GM12878 (cell line): Measurements from ENCODE around the gene HSPA12A. TPM values are rescaled to one million over a fixed set of nuclear protein-coding genes. Genes with fewer than 3 reads are reported as not detected.

Experiments
- ATAC-seq: fragments of 200-7000 bp; cut with Tn5 transposase; 3 replicates; pipeline ENCODE4 v1.9.1; 2020; ENCODE audit warnings: mild to moderate bottlenecking, moderate library complexity
- BruUV-seq: library from RNA; stranded (reverse); fragments of 400-500 nt; replicated peaks from 2 replicates; lab custom pipeline; 2021; lab: Mats Ljungman, UMichigan
- CTCF ChIA-PET: fragments of 300-600 bp; sonication (Branson Sonifier 250); formaldehyde crosslinking; extraction: SDS; loops from one replicate; lab custom pipeline; 2021; ENCODE audit warnings: inconsistent platforms; lab: Yijun Ruan, JAX
- POLR2A ChIA-PET: fragments of 350-600 bp; formaldehyde crosslinking; extraction: SDS; loops from one replicate; lab custom pipeline; 2021; ENCODE audit warnings: inconsistent platforms; lab: Charles Lee
- RAD21 ChIA-PET: fragments of 300-600 bp; sonication (Branson Sonifier 250); formaldehyde crosslinking; loops from one replicate; lab custom pipeline; 2023; ENCODE audit warnings: antibody characterized with exemption; ENCODE audit not compliant: unreplicated experiment; lab: Charles Lee
- SMC1A ChIA-PET: fragments of 300-600 bp; sonication (Branson Sonifier 250); formaldehyde crosslinking; loops from one replicate; lab custom pipeline; 2023; ENCODE audit not compliant: unreplicated experiment, uncharacterized antibody; lab: Charles Lee
- DNase-seq: peaks from one replicate; pipeline ENCODE4 v3.0.0-alpha.2; 2011; ENCODE audit warnings: low read depth, low spot score
- FAIRE-seq: peaks from 3 replicates; lab custom pipeline; 2011; peaks lifted over from hg19 to GRCh38; lab: Jason Lieb, UNC
- H2AFZ ChIP-seq: 2 replicates; pipeline ENCODE4 v1.6.0; 2011; ENCODE audit warnings: low read depth, low read length, control low read depth; ENCODE audit not compliant: control insufficient read depth
- H3K27ac ChIP-seq: 2 replicates; pipeline ENCODE4 v1.5.1; 2011; ENCODE audit warnings: control low read depth; ENCODE audit not compliant: control insufficient read depth, insufficient read depth
- H3K27me3 ChIP-seq, 2 experiments: replicated peaks in 1 of 2; 2 replicates each; pipeline versions ENCODE4 v1.6.0 to v1.6.1; 2011; ENCODE audit warnings: low read length in 1 of 2; ENCODE audit not compliant: control insufficient read depth in 2 of 2, insufficient read depth in 2 of 2
- H3K36me3 ChIP-seq, 2 experiments: 2 replicates each; pipeline ENCODE4 v1.5.1; 2011; ENCODE audit warnings: low read length in 1 of 2; ENCODE audit not compliant: control insufficient read depth in 2 of 2, insufficient read depth in 2 of 2
- H3K4me1 ChIP-seq: 2 replicates; pipeline ENCODE4 v1.6.1; 2011; ENCODE audit warnings: mild to moderate bottlenecking, low read length, moderate library complexity, mixed read lengths; ENCODE audit not compliant: control insufficient read depth, insufficient read depth
- H3K4me2 ChIP-seq: 2 replicates; pipeline ENCODE4 v1.6.0; 2011; ENCODE audit warnings: control low read depth; ENCODE audit not compliant: control insufficient read depth, insufficient read depth
- H3K4me3 ChIP-seq: fragments of 200-600 bp; sonication (generic); 2 replicates; pipeline ENCODE4 v1.5.1; 2016
- H3K79me2 ChIP-seq: 2 replicates; pipeline ENCODE4 v1.6.0; 2011; ENCODE audit warnings: low read length; ENCODE audit not compliant: control insufficient read depth, insufficient read depth
- H3K9ac ChIP-seq: 2 replicates; pipeline ENCODE4 v1.8.0; 2011; ENCODE audit warnings: low read length, control low read depth, mixed read lengths; ENCODE audit not compliant: control insufficient read depth, insufficient read depth
- H3K9me3 ChIP-seq: replicated peaks from 3 replicates; pipeline ENCODE4 v1.5.1; 2011; ENCODE audit warnings: mild to moderate bottlenecking, low read length; ENCODE audit not compliant: control insufficient read depth, insufficient read depth
- H4K20me1 ChIP-seq: 2 replicates; pipeline ENCODE4 v1.6.0; 2011; ENCODE audit not compliant: control insufficient read depth, insufficient read depth
- ATF3 ChIP-seq: IDR thresholded peaks from 2 replicates; pipeline ENCODE4 v1.6.1; 2011; ENCODE audit warnings: low read depth, mild to moderate bottlenecking, low read length, moderate library complexity, borderline replicate concordance; ENCODE audit errors: extremely low read depth
- PBX3 ChIP-seq: IDR thresholded peaks from 2 replicates; pipeline ENCODE4 v1.6.1; 2011; ENCODE audit warnings: mild to moderate bottlenecking, low read depth, low read length, moderate library complexity; ENCODE audit not compliant: insufficient replicate concordance
- SKIL ChIP-seq: fragments of 450-650 bp; IDR thresholded peaks from 2 replicates; pipeline ENCODE4 v1.6.1; 2017; ENCODE audit warnings: mild to moderate bottlenecking, low read depth, inconsistent platforms; ENCODE audit not compliant: poor library complexity, severe bottlenecking
- WGBS: methylation state at CpG from one replicate; pipeline ENCODE4 v1.1.6; 2016; ENCODE audit warnings: low lambda C conversion rate; ENCODE audit not compliant: insufficient replicate concordance, insufficient coverage; ENCODE audit errors: missing lambda C conversion rate; 5-methylcytosine and 5-hydroxymethylcytosine counted together
- in situ Hi-C: fragments of 300-500 bp; cut with MboI; formaldehyde crosslinking; loops from 9 replicates; pipeline ENCODE4 v1.14.3; 2018; ENCODE audit warnings: mixed read lengths
- intact Hi-C: fragments of 100-400 bp; cut with micrococcal nuclease; formaldehyde crosslinking; loops from one replicate; pipeline ENCODE4 v1.14.2; 2022; ENCODE audit not compliant: unreplicated experiment
- polyA plus RNA-seq, 11 experiments: library from polyadenylated mRNA; depleted of rRNA in 4 of 11; unstranded in 6 of 11; stranded (reverse) in 5 of 11; fragments of >200 nt; fragmentation: Nextera tagmentation in 4 of 11; fragmentation: Illumina TruSeq in 1 of 11; extraction: Ambion mirVana in 4 of 11; extraction: Trizol in 1 of 11; gene quantifications; 1 replicate in 1 of 11; 2 replicates in 10 of 11; pipeline versions ENCODE4 v1.2.1 to v1.2.3, GENCODE V29; 2011 to 2016; ENCODE audit warnings: inconsistent platforms in 2 of 11, missing spikeins in 2 of 11, low read depth in 1 of 11
- total RNA-seq, 4 experiments: library from RNA; depleted of rRNA in 3 of 4; stranded (reverse); fragments of >200 nt in 3 of 4; fragmentation: Illumina TruSeq in 1 of 4; extraction: Trizol in 1 of 4; gene quantifications; 2 replicates each; pipeline versions ENCODE4 v1.2.1 to v1.2.3, GENCODE V29; 2013 to 2021

HSPA12A gene
- total and polyA plus RNA-seq, 10 of the 15 experiments (the other 5 are each of a cell fraction or from before 2014, with no cell fraction given) = 0.90 to 20.2 (median 2.8) TPM

- no peak for TF ChIP-seq ATF3
- no peak for TF ChIP-seq SKIL
- TF ChIP-seq, all 136 proteins: peak for 0
These were observed 26.4 kb upstream of the HSPA12A start (continued) for GRCh38 chr10:116768786-116769185.

GRCh38 chr10:116766837-116767634 lies 24.7 kb upstream of the HSPA12A start:
- Histone ChIP-seq H2AFZ (no peak overlapping the region), H3K4me1 (no peaks in the 10 kb centered on the region), H3K9me3 (no peaks in the 10 kb centered on the region), H3K27me3 (no peaks in the 10 kb centered on the region; a peak in 1 of 4 replicates), H3K79me2 (no peaks in the 10 kb centered on the region), H3K4me2 (no peak overlapping the region), H3K4me3 (no peak overlapping the region), H4K20me1 (no peaks in the 10 kb centered on the region; the same call in 1 of the 2 replicates), H3K9ac (no peak overlapping the region), H3K36me3 (no peaks in the 10 kb centered on the region), H3K27ac (no peak overlapping the region)
- FAIRE-seq (no peak), DNase-seq (no peak), ATAC-seq (no peak)
- ChIA-PET POLR2A (interaction anchor here (0.5 kb wide), 1 partner anchor 553 kb away, joined by 3 read pairs; no protein-coding TSS in a partner anchor), SMC1A (no interaction called here), CTCF (interaction anchor here (1.0 to 1.6 kb wide), 3 partner anchors 11 to 85 kb away, joined by 3 to 7 read pairs (median 5); no protein-coding TSS in a partner anchor), RAD21 (no interaction called here)
- WGBS = 9% methylated on average over 13 of the region's 13 CpGs
- no peak for TF ChIP-seq PBX3
- no TSS peak for BruUV-seq
- in situ Hi-C loops = no loop called here
- intact Hi-C loops = no loop called here
